GM12878 (cell line): ENCODE data around the gene CACNA1H.

Experiments used
- NFIC ChIP-seq: IDR thresholded peaks from 2 replicates; pipeline ENCODE4 v1.6.1; 2012; ENCODE audit warnings: low read depth, mild to moderate bottlenecking, inconsistent platforms, low read length, moderate library complexity
- ZZZ3 ChIP-seq: IDR thresholded peaks from 2 replicates; pipeline ENCODE4 v1.6.1; 2011; ENCODE audit warnings: low read depth; ENCODE audit not compliant: control insufficient read depth, insufficient read length

DNA sequence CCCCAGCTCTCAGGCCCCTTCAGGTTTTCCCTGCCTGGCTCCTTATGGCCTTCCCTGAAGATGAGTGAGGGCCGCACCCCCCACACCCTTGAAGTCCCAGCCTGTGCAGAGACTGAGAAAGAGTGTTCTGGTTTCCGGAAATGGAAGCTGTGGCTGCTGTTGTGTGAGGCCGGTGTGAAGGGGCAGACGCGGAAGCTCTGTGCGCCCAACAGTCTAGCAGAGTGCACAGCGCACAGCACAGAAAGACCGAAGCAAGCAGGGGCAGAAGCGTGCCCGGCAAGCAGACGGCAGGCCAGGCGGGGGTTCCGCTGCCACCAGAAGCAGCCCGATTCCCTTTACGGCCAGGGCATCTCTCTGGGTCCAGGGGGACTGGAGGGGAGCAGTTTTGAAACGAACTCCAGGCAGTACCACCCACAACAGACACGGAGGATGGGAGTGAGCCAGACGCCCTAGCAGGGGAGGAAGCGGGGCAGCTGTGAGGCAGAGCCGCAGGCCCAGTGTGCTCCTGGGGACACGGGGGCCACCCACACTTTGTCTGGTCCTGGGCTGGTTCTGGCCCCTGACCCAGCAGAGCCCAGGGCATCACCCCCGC is 55.4 kb downstream of the CACNA1H start:
- TF ChIP-seq ZZZ3 (no peak), NFIC (no peak)
